Brain pericyte (primary cell): ENCODE measurements around the gene GGT1.
"Not testable (repeated sequence)": the region's sequence is repeated elsewhere in the genome, so short reads cannot be mapped to it uniquely, and the experiment has no call there.

Experiments used
- DNase-seq: peaks from one replicate; pipeline ENCODE4 v3.0.0-alpha.2; 2012; ENCODE audit warnings: low read depth, low spot score

The GGT1 gene

DNA sequence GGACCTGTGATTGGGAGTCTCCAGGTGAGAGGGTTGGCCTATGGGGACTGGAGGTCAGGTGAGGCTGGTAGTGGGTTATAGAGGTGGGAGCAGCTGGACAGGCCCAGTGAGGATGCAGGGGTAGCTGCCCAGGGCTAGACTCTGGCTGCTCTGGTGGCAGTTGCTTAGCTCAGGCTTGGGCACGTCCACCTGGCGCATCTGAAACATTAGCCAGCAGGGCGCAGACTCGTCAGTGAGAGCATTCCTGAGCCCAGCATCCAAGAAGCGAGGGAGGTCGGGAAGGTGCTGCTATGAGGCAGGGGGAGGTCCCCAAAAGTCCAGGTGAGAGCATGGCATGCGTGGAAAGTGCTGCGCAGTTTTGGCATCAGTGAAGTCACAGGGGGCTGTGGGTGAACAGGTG is 3.5 kb upstream of the GGT1 start:
- no peak for DNase-seq

DNA sequence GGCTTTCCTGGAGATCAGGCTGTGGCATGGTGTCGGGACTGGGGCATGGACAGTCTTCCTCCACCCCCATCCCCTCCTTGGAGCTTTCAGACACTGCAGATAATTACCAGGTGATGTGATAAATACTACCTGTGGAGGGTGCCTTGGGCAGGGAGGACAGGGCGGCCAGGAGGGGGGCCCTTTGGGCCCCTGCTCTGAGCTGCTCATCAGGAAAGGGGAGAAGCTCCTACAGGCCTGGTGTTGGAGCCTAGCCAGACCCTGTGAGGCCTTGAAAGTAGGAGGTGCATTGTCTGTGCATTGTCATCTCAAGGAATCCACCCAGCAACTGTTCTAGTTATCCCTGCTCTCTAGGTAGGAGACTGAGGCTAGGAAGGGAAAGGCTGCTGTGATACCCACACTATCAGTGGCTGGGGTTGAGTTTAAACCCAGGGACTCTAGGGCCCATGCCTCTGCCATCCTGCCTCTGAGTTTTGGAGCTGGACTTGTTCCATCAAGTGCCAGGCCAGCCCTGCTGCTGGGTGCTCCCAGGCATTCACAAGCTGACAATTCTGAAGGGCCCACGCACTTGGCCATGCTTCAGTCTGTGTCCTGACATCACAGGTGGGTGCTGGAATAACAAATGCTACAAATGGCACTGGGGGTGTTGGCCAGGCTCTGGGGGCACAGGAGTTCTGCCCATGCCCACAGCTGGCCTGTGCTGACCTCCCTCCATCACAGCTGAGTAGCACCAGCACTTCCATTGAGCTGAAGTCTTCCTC is 2.9 kb upstream of the GGT1 start:
- DNase-seq = not testable (repeated sequence)

DNA sequence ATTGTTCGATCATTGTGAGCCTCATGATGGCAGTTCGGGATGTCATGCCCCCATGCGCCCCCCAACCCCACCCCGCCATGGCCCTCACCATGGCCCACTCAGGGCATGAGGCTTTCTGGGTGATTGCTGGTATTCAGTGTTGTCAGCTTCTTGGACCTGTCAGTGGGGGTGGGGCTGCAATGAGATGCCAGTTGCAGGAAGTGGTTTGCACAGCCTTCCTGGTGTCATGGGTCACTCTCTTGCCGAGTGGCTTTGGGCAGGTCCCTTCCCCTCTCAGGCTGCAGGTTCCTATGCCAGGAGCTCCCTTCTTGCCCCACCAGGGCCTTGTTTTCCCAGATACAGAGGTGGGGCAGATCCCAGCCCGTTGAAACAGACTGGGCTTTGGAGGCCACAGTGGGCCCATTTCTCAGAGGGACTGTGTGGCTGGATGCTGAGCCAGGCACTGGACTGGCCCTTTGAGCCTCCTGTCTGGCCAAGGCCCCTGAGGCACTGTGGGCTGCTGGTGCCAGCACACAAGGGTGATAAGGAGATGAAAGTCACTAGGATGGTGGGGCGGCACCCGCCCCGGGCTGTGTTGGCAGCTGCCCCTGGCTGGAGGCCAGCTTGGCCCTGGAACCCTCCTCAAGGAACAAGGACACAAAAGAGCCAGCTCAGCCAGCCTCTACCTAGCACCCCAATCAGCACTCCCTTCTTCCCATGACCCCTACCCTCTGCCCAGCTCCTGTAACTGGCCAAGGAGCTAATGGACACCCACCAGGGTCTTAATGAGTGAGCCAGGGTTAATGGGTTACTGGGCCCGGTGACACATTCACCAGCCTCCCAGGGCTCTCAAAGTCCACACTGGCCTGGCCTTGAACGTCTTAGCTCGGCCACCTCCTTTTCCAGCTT is 1.5 kb upstream of the GGT1 start:
- no peak for DNase-seq

DNA sequence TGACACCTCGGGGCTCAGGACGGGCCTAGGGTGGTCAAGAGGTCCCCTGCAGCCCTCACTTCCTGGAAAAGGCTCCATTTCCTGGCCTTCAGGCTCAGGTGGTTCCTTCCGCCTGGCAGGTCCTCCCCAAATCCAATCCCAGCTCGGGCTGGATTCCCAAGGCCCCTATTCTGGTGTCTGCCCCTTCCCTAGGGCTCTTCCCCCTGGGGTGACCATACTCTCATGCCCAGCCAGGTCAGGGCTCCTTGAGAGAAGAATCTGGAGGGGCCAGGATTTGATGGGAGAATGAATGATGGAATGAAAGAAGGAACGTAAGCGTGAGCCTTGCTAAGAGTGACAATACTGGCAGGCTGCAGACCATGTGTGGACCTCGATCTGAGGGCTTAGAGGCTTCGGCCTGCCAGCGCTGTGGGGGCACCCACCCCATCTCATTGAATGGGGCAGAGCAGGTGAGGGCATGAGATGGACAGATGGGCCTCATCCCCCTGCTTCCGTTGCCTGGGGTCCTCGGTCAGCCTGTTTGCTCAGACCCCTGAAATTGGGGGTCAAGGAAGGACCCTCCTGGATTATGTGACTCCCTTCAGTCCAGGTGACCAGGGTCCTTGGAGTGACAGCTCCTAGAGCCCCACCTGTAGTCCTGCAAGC is 766 bp upstream of the GGT1 start:
- not testable (repeated sequence) for DNase-seq

DNA sequence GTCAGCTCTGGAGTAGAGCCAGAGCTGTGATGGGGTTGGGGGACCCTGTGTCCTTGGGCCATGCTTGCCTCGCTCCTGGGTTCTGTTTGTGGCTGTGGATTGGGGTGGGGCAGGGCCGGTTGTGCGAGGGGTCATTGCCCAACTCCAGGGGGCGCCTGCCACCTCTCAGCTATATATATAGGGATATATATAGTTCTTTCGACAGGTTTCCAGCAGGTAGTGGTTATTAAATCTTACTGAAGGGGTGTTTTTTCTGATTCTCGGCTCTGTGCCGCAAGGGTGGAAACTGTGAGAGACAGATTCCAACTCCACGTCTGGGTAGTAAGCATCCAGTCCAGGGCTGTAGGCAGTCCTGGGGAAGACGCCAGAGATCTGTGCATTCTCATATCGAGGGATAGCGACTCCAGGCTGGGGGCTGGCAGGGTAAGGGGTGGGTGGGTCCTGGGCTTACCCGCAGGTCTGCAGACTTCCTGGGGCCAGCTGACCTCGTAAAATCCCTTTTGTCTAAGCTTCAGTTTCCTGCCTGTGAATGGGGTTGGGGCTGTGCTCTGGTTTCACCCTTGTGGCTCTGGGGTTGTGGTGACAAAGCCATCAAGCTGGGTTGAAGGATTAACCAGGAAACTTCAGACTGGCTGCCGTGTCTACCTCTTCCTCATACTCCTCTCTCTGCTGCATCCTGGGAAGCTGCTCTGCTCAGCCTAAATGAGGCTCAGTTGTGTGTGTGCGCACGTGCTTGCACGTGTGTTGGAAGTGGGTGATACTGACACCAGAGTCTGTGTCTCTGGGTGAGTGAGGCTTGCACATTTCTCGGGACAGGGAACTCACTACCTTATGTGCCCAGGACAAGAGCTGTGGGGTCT is 1.0 kb downstream of the GGT1 start:
- not testable (repeated sequence) for DNase-seq

DNA sequence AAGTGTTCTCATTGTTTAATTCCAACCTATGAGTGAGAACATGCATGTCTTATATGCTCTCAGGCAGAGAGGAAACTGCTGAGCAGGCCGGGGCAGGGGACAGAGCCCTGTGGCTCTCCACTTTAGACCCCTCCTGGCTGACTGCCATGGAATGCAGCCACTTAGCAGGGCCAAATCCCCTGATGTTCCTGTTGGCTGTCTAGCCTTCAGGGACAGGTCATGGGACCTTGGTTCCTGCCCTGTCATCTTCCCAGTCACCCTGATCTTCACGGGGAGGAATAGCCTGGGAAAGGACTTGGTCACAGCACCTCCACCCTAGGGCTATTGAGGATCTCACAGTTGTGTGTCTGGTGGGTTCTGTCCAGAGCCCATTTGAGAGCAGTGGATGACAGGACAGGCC is 3.3 kb downstream of the GGT1 start:
- DNase-seq = not testable (repeated sequence)

DNA sequence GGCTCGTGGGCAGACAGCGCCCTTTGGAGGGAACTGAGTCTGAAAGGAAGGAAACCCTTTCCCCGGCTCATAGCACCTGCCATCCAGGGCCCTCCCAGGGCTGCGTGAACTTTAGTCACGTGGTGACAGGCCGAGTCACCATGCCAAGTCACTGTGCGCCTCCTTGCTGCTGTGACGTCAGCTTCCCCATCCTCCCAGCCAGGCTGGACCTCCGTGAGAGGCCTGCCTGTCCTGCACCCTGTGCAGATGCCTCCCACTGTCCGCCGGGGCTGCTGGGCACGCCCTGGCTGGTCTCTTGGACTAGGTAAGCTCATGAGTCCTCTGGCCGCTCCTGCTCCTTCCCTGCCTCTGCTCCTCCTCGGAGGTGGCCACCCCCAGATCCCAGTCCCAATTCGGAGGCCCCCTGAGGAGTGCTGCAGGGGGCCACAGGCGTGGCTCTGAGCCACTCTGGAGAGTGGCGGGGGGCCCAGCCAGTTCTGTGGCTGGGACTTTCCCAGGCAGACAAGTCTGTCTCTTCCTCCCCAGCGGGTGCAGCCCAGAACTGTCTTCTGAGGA is 4.5 kb downstream of the GGT1 start:
- not testable (repeated sequence) for DNase-seq

DNA sequence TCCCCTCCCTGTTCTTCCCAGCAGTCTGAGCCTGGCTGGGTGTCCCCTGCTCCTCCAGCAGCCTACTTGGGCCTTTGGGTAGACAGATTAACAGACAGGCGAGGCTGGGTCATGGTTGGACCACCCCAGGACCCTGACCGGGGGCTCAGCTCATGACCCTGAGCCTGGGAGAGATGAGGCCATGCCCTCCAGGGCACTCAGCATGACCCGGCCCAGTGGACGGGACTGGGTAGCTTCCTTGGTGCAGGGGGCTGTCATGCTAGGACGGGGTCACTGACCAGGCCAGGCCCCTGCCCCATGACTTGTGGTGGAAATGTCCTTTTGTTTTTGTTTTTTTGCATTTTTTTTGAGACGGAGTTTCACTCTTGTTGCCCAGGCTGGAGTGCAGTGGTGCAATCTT is 5.3 kb downstream of the GGT1 start:
- not testable (repeated sequence) for DNase-seq

DNA sequence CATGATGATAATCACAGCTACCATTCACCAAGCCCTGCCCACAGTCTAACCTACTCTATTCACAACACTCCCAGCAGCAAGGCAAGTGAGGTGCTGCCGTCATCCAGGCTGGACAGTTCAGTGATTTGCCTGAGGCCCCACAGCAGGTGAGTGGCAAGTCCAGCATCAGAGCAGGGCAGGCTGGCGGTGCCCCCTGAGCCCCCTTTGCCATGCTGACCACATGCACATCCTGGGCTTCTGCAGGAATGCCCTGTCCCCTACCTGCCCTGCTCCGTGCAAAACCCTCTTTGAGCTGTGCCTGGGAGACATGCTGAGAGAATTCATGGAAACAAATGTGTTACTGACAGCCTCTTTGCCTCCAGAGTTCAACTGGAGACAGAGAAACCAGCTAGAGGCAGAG is 6.9 kb downstream of the GGT1 start:
- not testable (repeated sequence) for DNase-seq

DNA sequence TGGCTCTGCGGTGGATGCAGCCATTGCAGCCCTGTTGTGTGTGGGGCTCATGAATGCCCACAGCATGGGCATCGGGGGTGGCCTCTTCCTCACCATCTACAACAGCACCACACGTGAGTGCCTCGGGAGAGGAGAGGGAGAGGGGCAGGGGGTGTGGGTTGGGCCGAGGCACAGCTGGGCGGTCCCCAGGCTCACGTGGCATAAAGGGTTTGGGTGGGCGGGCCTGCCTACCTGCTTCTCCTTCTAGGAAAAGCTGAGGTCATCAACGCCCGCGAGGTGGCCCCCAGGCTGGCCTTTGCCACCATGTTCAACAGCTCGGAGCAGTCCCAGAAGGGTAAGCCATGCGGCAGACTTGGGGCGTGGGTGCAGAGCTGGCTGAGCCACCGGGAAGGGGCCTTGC is 11.8 kb downstream of the GGT1 start:
- DNase-seq = not testable (repeated sequence)

DNA sequence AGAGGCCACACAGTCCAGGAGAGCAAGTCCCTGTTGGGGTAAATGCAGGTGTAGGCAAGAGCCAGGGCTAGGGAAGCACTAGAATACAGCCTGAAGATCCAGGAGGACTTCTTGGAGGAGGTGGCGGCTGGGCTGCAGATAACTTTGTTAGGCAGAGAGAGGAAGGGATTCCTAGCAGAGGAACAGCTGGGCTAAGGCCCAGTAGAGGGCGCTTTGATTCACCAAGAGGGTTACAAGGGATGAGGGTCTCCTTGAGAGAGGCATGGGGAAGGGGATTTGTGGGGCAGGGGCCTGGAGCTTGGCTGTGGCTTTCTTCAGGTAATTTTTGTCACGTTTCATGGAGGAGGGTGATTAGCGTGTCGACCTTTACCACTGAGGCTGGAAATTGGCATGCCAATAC is 18.3 kb downstream of the GGT1 start:
- not testable (repeated sequence) for DNase-seq

DNA sequence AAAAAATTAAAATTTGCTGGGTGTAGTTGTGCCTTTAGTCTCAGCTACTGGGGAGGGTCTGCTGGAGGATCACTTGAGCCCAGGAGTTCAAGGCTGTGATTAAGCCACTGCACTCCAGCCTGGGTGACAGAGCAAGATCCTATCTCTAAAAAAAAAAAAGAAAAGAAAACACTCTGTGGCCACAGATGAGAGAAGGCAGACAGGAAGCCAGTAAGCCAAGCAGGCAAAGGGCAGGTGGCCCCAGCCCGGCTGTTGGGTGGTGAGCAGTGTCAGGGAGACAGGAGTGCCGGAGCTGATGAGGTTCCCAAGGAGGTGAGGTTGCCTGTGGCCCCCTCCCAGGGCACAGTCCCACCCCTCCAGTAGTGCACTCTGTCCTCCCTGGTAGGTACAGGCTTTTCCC is 19.6 kb downstream of the GGT1 start:
- DNase-seq = not testable (repeated sequence)

DNA sequence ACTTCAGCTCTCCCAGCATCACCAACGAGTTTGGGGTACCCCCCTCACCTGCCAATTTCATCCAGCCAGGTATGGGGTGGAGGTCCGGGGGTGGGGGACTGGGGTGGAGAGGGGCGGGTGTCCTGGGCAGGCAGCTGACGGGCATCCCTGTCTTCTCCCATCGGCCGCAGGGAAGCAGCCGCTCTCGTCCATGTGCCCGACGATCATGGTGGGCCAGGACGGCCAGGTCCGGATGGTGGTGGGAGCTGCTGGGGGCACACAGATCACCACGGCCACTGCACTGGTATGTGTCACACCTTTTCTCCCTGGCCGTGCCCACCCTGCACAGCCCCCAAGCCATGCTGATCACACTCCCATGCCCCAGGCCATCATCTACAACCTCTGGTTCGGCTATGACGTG is 24.9 kb downstream of the GGT1 start:
- DNase-seq = not testable (repeated sequence)

DNA sequence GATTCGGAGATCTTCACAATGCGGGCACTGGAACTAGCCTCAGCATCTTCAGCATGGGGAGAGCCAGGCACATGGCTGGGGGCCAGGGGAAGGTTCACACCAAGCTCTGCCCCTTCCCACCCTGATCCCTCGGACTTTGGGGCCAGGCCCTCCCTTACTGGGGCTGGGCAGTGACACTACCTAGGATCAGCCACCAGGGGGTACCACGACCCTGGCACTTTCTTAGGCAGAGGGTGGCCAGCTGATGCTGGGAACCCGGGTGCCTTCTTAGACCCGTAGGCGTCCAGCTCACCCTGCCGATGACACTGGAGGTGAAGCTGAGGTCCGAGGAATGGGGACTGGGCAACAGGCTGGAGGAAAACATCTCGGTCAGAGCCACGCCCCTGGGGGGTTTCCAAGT is 26.1 kb downstream of the GGT1 start:
- DNase-seq = not testable (repeated sequence)

DNA sequence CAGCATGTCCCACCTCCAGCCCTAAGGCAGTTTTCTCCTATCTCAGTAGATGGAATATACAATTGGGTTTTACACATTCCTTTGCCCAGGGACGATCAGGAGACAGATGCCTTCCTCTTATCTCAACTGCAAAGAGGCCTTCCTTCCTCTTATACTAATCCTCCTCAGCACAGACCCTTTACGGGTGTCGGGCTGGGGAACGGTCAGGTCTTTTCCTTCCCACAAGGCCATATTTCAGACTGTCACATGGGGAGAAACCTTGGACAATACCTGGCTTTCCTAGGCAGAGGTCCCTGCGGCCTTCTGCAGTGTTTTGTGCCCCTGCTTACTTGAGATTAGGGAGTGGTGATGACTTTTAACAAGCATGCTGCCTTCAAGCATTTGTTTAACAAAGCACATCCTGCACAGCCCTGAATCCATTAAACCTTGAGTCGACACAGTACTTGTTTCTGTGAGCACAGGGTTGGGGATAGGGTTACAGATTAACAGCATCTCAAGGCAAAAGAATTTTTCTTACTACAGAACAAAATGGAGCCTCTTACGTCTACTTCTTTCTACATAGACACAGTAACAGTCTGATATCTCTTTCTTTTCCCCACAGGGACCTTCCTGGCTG is 27.9 kb downstream of the GGT1 start:
- DNase-seq = not testable (repeated sequence)

DNA sequence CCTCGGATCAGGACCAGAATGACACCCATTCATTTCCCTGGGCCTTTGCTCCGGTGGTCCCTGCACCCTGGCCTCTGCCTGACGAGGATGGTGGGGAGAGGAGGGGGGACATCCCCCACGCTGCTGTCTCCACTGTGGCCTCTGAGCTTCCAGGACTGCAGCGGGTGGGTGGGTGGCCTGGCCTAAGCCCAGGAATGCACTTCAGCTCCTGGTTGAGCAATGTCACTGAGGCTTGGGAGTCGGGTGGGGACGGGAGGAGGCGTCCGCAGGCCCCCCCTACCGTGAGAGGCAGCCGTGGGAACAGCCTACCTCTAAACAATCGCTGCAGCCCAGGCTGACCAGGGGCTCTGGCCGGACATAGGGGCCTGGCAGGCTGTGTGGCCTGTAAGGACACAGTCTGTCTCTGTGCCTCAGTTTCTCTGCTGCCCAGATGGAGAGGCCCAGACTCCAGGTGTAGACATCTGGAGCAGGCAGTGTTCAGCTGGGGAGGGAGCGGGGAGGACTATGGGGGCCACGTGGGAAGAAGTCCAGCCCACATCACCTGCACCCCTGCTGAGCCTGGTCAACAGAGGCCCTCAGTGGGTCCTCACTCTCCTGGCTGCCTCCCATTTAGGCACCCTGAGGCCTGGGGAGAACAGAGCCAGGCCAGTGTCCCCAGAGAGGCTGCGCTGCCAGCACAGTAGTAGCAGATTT is 28.6 kb downstream of the GGT1 start:
- DNase-seq = not testable (repeated sequence)

DNA sequence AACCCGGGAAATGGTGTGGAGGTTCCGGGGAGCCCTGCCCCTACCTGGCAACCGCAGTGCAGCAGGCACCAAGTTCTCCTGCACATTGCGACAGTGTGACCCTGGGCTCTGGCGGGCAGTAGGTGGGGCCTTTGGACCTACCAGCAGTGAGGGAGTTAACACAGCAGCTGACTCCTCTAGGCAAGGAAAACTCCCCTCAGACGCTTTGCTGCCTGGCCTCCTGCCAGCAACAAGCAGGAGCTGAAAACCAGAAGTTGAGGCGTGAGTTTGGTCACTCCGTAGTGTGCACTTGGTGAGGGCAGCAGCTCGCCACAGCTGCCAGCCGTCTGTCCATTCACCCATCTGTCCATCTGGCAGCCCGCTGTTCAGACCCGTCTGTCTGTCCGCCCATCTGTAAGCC is 29.6 kb downstream of the GGT1 start:
- not testable (repeated sequence) for DNase-seq

DNA sequence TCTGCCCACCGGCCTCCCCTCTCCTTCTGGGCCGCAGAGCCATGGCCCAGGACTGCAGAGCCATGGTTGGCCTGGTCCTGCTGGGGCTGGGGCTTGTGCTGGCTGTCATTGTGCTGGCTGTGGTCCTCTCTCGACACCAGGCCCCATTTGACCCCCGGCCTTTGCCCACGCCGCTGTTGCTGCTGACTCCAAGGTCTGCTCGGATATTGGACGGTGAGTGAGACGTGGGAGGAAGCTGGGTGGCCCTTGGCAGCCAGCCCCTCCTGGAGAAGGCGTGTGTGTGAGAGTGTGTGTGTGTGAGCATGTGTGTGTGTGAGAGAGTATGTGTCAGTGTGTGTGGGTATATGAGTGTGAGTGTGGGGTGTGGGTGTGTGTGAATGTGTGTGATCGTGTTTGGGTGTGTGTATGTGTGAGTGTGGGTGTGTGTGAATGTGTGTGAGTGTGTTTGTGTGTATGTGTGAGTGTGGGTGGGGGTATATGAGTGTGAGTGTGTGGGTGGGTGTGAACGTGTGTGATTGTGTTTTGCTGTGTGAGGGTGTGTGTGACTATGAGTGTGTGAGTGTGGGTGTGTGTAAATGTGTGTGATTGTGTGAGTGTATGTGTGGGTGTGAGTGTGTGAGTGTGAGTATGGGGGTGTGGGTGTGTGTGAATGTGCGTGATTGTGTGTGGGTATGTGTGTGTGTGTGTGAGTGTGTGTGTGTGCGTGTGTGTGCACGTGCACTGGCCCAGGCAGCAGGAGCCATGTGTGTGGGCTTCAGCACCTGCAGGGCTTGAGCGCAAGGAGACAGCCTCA is 30.4 kb downstream of the GGT1 start:
- not testable (repeated sequence) for DNase-seq

DNA sequence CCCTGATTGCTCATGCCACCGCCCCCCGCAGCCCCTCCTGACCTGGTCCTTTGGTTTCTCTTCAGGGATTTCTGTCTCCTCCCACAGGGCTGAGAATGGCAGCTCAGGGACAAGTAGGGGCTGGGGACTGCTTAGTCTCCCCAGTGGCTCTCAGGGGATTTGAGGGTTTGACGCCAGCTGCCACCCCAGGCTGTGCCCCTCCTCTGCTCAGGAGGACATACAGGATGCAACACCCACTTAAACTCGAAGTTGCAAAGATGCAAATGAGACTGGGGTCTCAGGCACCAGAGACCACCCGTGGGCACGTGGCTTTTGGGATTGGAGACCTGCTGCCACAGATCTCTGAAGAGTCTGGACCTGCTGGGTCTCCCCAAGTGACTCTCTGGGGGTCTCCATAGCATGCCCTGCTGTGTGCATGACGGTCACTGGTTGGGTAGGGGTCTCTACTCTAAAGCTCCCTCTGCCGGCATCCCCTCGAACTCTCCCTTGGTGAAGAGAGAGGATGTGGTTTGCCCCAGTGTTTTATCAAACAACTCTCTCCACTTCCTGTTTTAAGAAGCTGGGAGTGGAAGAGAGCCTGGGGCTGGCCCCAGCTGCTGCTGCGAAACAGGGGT is 31.9 kb downstream of the GGT1 start:
- not testable (repeated sequence) for DNase-seq
